ENCODE measurements around the gene TPSD1.
A peak's percentile ranks its signal among the peaks of the same experiment; 100 is the strongest.

Gene TPSD1

GRCh38 chr16:1282324-1282973, 26.6 kb downstream of the TPSD1 start:
- H3K27me3 ChIP-seq (ENCODE audit: insufficient read depth, insufficient read length) = peaks cover 49% of the 10 kb centered on the region
- H3K4me3 ChIP-seq (ENCODE audit: insufficient read length, low read depth) = no peak overlapping the region
- DNase-seq (ENCODE audit: low read depth, low spot score) = no peak
- peak overlapping the region; percentile 6 for H3K9ac ChIP-seq (ENCODE audit: insufficient read length, low read depth)
- H3K9me3 ChIP-seq (ENCODE audit: insufficient read depth, low read length) = no peaks in the 10 kb centered on the region
- peaks cover 46% of the 10 kb centered on the region for H3K4me1 ChIP-seq (ENCODE audit: insufficient read depth, insufficient read length)
- TF ChIP-seq YY1 (IDR thresholded peaks at IDR 0.05; ENCODE audit: insufficient read depth, insufficient read length) (no peak), SUZ12 (IDR thresholded peaks at IDR 0.05; ENCODE audit: extremely low read depth, insufficient read depth, insufficient read length) (no peak), ZNF274 (IDR thresholded peaks at IDR 0.05; ENCODE audit: low read depth, low read length) (no peak)
- no peaks in the 10 kb centered on the region for H3K36me3 ChIP-seq (ENCODE audit: insufficient read depth, insufficient read length, low read length)

- Histone ChIP-seq H3K4me1 (ENCODE audit: insufficient read depth, insufficient read length) (peaks cover 39% of the 10 kb centered on the region), H3K9ac (ENCODE audit: insufficient read length, low read depth) (no peak overlapping the region), H3K27me3 (ENCODE audit: insufficient read depth, insufficient read length) (peaks cover 54% of the 10 kb centered on the region)
Measured at GRCh38 chr16:1283296-1283695, 27.4 kb downstream of the TPSD1 start.

GRCh38 chr16:1283996-1284616, 28.2 kb downstream of the TPSD1 start:
- Histone ChIP-seq H3K4me1 (ENCODE audit: insufficient read depth, insufficient read length) (peaks cover 33% of the 10 kb centered on the region), H3K4me3 (ENCODE audit: insufficient read length, low read depth) (no peak overlapping the region), H3K9ac (ENCODE audit: insufficient read length, low read depth) (no peak overlapping the region), H3K27me3 (ENCODE audit: insufficient read depth, insufficient read length) (peaks cover 62% of the 10 kb centered on the region), H3K36me3 (ENCODE audit: insufficient read depth, insufficient read length, low read length) (no peaks in the 10 kb centered on the region), H3K9me3 (ENCODE audit: insufficient read depth, low read length) (no peaks in the 10 kb centered on the region)
- no peak for DNase-seq (ENCODE audit: low read depth, low spot score)
- no peak for TF ChIP-seq SUZ12 (IDR thresholded peaks at IDR 0.05; ENCODE audit: extremely low read depth, insufficient read depth, insufficient read length)
- TF ChIP-seq ZNF274 (IDR thresholded peaks at IDR 0.05; ENCODE audit: low read depth, low read length) = no peak
- TF ChIP-seq YY1 (IDR thresholded peaks at IDR 0.05; ENCODE audit: insufficient read depth, insufficient read length) = no peak

More at GRCh38 chr16:1283296-1283695, 27.4 kb downstream of the TPSD1 start:
- no peak for TF ChIP-seq SUZ12 (IDR thresholded peaks at IDR 0.05; ENCODE audit: extremely low read depth, insufficient read depth, insufficient read length)
- TF ChIP-seq YY1 (IDR thresholded peaks at IDR 0.05; ENCODE audit: insufficient read depth, insufficient read length) = no peak
- no peak for TF ChIP-seq ZNF274 (IDR thresholded peaks at IDR 0.05; ENCODE audit: low read depth, low read length)
- DNase-seq (ENCODE audit: low read depth, low spot score) = no peak
- Histone ChIP-seq H3K36me3 (ENCODE audit: insufficient read depth, insufficient read length, low read length) (no peaks in the 10 kb centered on the region), H3K4me3 (ENCODE audit: insufficient read length, low read depth) (no peak overlapping the region), H3K9me3 (ENCODE audit: insufficient read depth, low read length) (no peaks in the 10 kb centered on the region)

- TF ChIP-seq ZNF274 (IDR thresholded peaks at IDR 0.05; ENCODE audit: low read depth, low read length) = no peak
- TF ChIP-seq SUZ12 (IDR thresholded peaks at IDR 0.05; ENCODE audit: extremely low read depth, insufficient read depth, insufficient read length) = no peak
- no peak for TF ChIP-seq YY1 (IDR thresholded peaks at IDR 0.05; ENCODE audit: insufficient read depth, insufficient read length)
- DNase-seq (ENCODE audit: low read depth, low spot score) = no peak
- Histone ChIP-seq H3K27me3 (ENCODE audit: insufficient read depth, insufficient read length) (peaks cover 65% of the 10 kb centered on the region), H3K36me3 (ENCODE audit: insufficient read depth, insufficient read length, low read length) (no peaks in the 10 kb centered on the region), H3K4me3 (ENCODE audit: insufficient read length, low read depth) (no peak overlapping the region), H3K9ac (ENCODE audit: insufficient read length, low read depth) (no peak overlapping the region), H3K4me1 (ENCODE audit: insufficient read depth, insufficient read length) (peaks cover 26% of the 10 kb centered on the region), H3K9me3 (ENCODE audit: insufficient read depth, low read length) (no peaks in the 10 kb centered on the region)
Measured at GRCh38 chr16:1285669-1286512, 30.0 kb downstream of the TPSD1 start.

GRCh38 chr16:1286513-1287094, 30.7 kb downstream of the TPSD1 start:
- H3K9me3 ChIP-seq (ENCODE audit: insufficient read depth, low read length) = no peaks in the 10 kb centered on the region
- H3K4me3 ChIP-seq (ENCODE audit: insufficient read length, low read depth) = no peak overlapping the region
- H3K4me1 ChIP-seq (ENCODE audit: insufficient read depth, insufficient read length) = peaks cover 26% of the 10 kb centered on the region
- TF ChIP-seq ZNF274 (IDR thresholded peaks at IDR 0.05; ENCODE audit: low read depth, low read length) (no peak), SUZ12 (IDR thresholded peaks at IDR 0.05; ENCODE audit: extremely low read depth, insufficient read depth, insufficient read length) (no peak), YY1 (IDR thresholded peaks at IDR 0.05; ENCODE audit: insufficient read depth, insufficient read length) (no peak)
- no peak overlapping the region for H3K9ac ChIP-seq (ENCODE audit: insufficient read length, low read depth)
- DNase-seq (ENCODE audit: low read depth, low spot score) = no peak
- no peaks in the 10 kb centered on the region for H3K36me3 ChIP-seq (ENCODE audit: insufficient read depth, insufficient read length, low read length)
- H3K27me3 ChIP-seq (ENCODE audit: insufficient read depth, insufficient read length) = peaks cover 71% of the 10 kb centered on the region

GRCh38 chr16:1287982-1288670, 32.3 kb downstream of the TPSD1 start:
- Histone ChIP-seq H3K4me3 (ENCODE audit: insufficient read length, low read depth) (no peak overlapping the region), H3K4me1 (ENCODE audit: insufficient read depth, insufficient read length) (peaks cover 22% of the 10 kb centered on the region), H3K9ac (ENCODE audit: insufficient read length, low read depth) (no peak overlapping the region), H3K9me3 (ENCODE audit: insufficient read depth, low read length) (no peaks in the 10 kb centered on the region), H3K36me3 (ENCODE audit: insufficient read depth, insufficient read length, low read length) (no peaks in the 10 kb centered on the region), H3K27me3 (ENCODE audit: insufficient read depth, insufficient read length) (peaks cover 73% of the 10 kb centered on the region)
- no peak for TF ChIP-seq ZNF274 (IDR thresholded peaks at IDR 0.05; ENCODE audit: low read depth, low read length)
- no peak for TF ChIP-seq YY1 (IDR thresholded peaks at IDR 0.05; ENCODE audit: insufficient read depth, insufficient read length)
- no peak for TF ChIP-seq SUZ12 (IDR thresholded peaks at IDR 0.05; ENCODE audit: extremely low read depth, insufficient read depth, insufficient read length)
- no peak for DNase-seq (ENCODE audit: low read depth, low spot score)
